H1 (cell line): ENCODE measurements around the gene SOX6. TPM values are rescaled to one million over a fixed set of nuclear protein-coding genes. Genes with fewer than 3 reads are reported as not detected.

Source experiments
- CTCF ChIA-PET: fragments of 300-600 bp; sonication (Branson Sonifier 250); formaldehyde crosslinking; loops from one replicate; lab custom pipeline; 2021; ENCODE audit not compliant: partially characterized antibody; lab: Charles Lee
- POLR2A ChIA-PET: fragments of 300-600 bp; sonication (Branson Sonifier 250); formaldehyde crosslinking; loops from one replicate; lab custom pipeline; 2021; ENCODE audit warnings: inconsistent platforms; ENCODE audit not compliant: partially characterized antibody; lab: Charles Lee
- DNase-seq, 2 experiments: peaks; one replicate each; pipeline versions ENCODE4 v3.0.0 to v3.0.0-alpha.2; 2010 to 2022; ENCODE audit warnings: low spot score in 2 of 2, low read depth in 1 of 2, mixed read lengths in 1 of 2
- FAIRE-seq: peaks from 2 replicates; lab custom pipeline; 2011; peaks lifted over from hg19 to GRCh38; lab: Jason Lieb, UNC
- H2AFZ ChIP-seq: 2 replicates; pipeline ENCODE4 v1.8.1; 2012; ENCODE audit warnings: low read length, inconsistent platforms
- H2AK5ac ChIP-seq: 2 replicates; pipeline ENCODE4 v1.6.1; 2013; ENCODE audit warnings: low read depth, low read length
- H2BK120ac ChIP-seq: replicated peaks from 2 replicates; pipeline ENCODE3; 2013; ENCODE audit warnings: low read depth, low read length, inconsistent platforms
- H2BK12ac ChIP-seq: 2 replicates; pipeline ENCODE4 v1.6.1; 2013; ENCODE audit warnings: low read depth, low read length
- H2BK15ac ChIP-seq: 2 replicates; pipeline ENCODE4 v1.6.1; 2013; ENCODE audit warnings: low read length
- H2BK20ac ChIP-seq: 2 replicates; pipeline ENCODE4 v1.6.1; 2013; ENCODE audit warnings: low read length
- H2BK5ac ChIP-seq: 2 replicates; pipeline ENCODE4 v1.6.1; 2013; ENCODE audit warnings: low read depth, low read length
- H3K14ac ChIP-seq: 2 replicates; pipeline ENCODE4 v1.6.1; 2013; ENCODE audit warnings: inconsistent platforms; ENCODE audit not compliant: insufficient read length
- H3K18ac ChIP-seq: 2 replicates; pipeline ENCODE4 v1.6.1; 2013; ENCODE audit warnings: low read length; ENCODE audit errors: extremely low read depth
- H3K23ac ChIP-seq: 2 replicates; pipeline ENCODE4 v1.6.1; 2013; ENCODE audit warnings: inconsistent platforms; ENCODE audit not compliant: insufficient read length
- H3K23me2 ChIP-seq: 2 replicates; pipeline ENCODE4 v1.6.1; 2013; ENCODE audit warnings: low read depth, low read length
- H3K27ac ChIP-seq: 2 replicates; pipeline ENCODE4 v1.6.1; 2011; ENCODE audit warnings: low read depth, low read length, inconsistent platforms
- H3K27me3 ChIP-seq, 4 experiments: replicated peaks in 1 of 4; 1 replicate in 1 of 4; 2 replicates in 3 of 4; pipeline versions ENCODE4 v1.6.1 to v1.8.1; 2011 to 2013; ENCODE audit warnings: low read length in 3 of 4, mild to moderate bottlenecking in 3 of 4, inconsistent platforms in 2 of 4, mixed read lengths in 2 of 4, moderate library complexity in 1 of 4; ENCODE audit not compliant: control insufficient read depth in 3 of 4, insufficient read depth in 3 of 4; ENCODE audit errors: extremely low read depth in 1 of 4
- H3K36me3 ChIP-seq, 4 experiments: 2 replicates each; pipeline versions ENCODE4 v1.6.1 to v1.8.1; 2011 to 2013; ENCODE audit warnings: mild to moderate bottlenecking in 4 of 4, low read length in 3 of 4, moderate library complexity in 2 of 4, control low read depth in 1 of 4, inconsistent platforms in 1 of 4; ENCODE audit not compliant: insufficient read depth in 4 of 4, control insufficient read depth in 2 of 4
- H3K4ac ChIP-seq: replicated peaks from 2 replicates; pipeline ENCODE3; 2013; ENCODE audit warnings: low read length, low read depth, mixed read lengths, inconsistent platforms; ENCODE audit not compliant: insufficient read length
- H3K4me1 ChIP-seq, 4 experiments: replicated peaks in 1 of 4; 1 replicate in 1 of 4; 2 replicates in 3 of 4; pipeline versions ENCODE4 v1.6.1 to v1.8.1; 2011 to 2013; ENCODE audit warnings: low read length in 3 of 4, inconsistent platforms in 2 of 4, mixed read lengths in 1 of 4; ENCODE audit not compliant: insufficient read depth in 4 of 4, control insufficient read depth in 3 of 4
- H3K4me2 ChIP-seq, 2 experiments: 2 replicates each; pipeline versions ENCODE4 v1.6.1 to v1.8.1; 2011 to 2013; ENCODE audit warnings: low read depth in 2 of 2, low read length in 2 of 2, control low read depth in 1 of 2, inconsistent platforms in 1 of 2, mild to moderate bottlenecking in 1 of 2; ENCODE audit not compliant: insufficient read depth in 1 of 2
- H3K4me3 ChIP-seq, 4 experiments: fragments of 200-600, 300-600 bp in 1 of 4; sonication (generic), shearing (Covaris generic), sonication (Bioruptor Twin) in 1 of 4; 2 replicates each; pipeline versions ENCODE4 v1.5.1 to v1.8.1; 2011 to 2016; ENCODE audit warnings: low read length in 4 of 4, low read depth in 3 of 4, control low read depth in 2 of 4, inconsistent platforms in 2 of 4, mild to moderate bottlenecking in 2 of 4, mixed read lengths in 1 of 4, moderate library complexity in 1 of 4; ENCODE audit not compliant: insufficient read depth in 2 of 4; ENCODE audit errors: extremely low read depth in 1 of 4
- H3K56ac ChIP-seq: replicated peaks from 2 replicates; pipeline ENCODE3; 2013; ENCODE audit warnings: low read depth, mild to moderate bottlenecking, mixed read lengths, low read length, inconsistent platforms; ENCODE audit not compliant: insufficient read length
- H3K79me1 ChIP-seq: 2 replicates; pipeline ENCODE4 v1.6.1; 2013; ENCODE audit warnings: low read depth, low read length, control low read depth
- H3K79me2 ChIP-seq, 2 experiments: 2 replicates each; pipeline versions ENCODE4 v1.6.1 to v1.8.1; 2012 to 2013; ENCODE audit warnings: low read length in 2 of 2, mild to moderate bottlenecking in 2 of 2, inconsistent platforms in 1 of 2; ENCODE audit not compliant: insufficient read depth in 2 of 2, control insufficient read depth in 1 of 2
- H3K9ac ChIP-seq, 4 experiments: replicated peaks in 1 of 4; 1 replicate in 1 of 4; 2 replicates in 3 of 4; pipeline versions ENCODE4 v1.6.1 to v1.8.1; 2011 to 2013; ENCODE audit warnings: low read depth in 3 of 4, low read length in 3 of 4, control low read depth in 2 of 4, mild to moderate bottlenecking in 2 of 4, moderate library complexity in 2 of 4, inconsistent platforms in 1 of 4; ENCODE audit errors: extremely low read depth in 1 of 4
- H3K9me3 ChIP-seq, 2 experiments: 2 replicates each; pipeline versions ENCODE4 v1.6.1 to v1.8.1; 2012 to 2013; ENCODE audit warnings: mild to moderate bottlenecking in 2 of 2, moderate library complexity in 2 of 2, control low read depth in 1 of 2, inconsistent platforms in 1 of 2, low read depth in 1 of 2, low read length in 1 of 2, mixed read lengths in 1 of 2; ENCODE audit not compliant: insufficient read depth in 2 of 2
- H4K20me1 ChIP-seq, 2 experiments: replicated peaks in 1 of 2; 2 replicates each; pipeline versions ENCODE3 to v1.8.1; 2011 to 2013; ENCODE audit warnings: inconsistent platforms in 2 of 2, low read length in 2 of 2, mild to moderate bottlenecking in 1 of 2; ENCODE audit not compliant: insufficient read depth in 2 of 2, control insufficient read depth in 1 of 2
- H4K5ac ChIP-seq: 2 replicates; pipeline ENCODE4 v1.6.1; 2013; ENCODE audit warnings: low read length, low read depth, mixed read lengths, inconsistent platforms; ENCODE audit not compliant: insufficient read length
- H4K8ac ChIP-seq: 2 replicates; pipeline ENCODE4 v1.8.0; 2013; ENCODE audit warnings: mild to moderate bottlenecking, moderate library complexity, low read length, inconsistent platforms; ENCODE audit not compliant: insufficient read depth; ENCODE audit errors: extremely low read depth
- H4K91ac ChIP-seq: replicated peaks from 2 replicates; pipeline ENCODE3; 2013; ENCODE audit warnings: low read length, mixed read lengths, inconsistent platforms; ENCODE audit not compliant: insufficient read length
- HDAC2 ChIP-seq, 2 experiments: fragments of 300-600 bp in 1 of 2; sonication (generic) in 1 of 2; IDR thresholded peaks; 2 replicates each; pipeline ENCODE4 v1.6.1; 2011 to 2012; ENCODE audit warnings: low read depth in 2 of 2, low read length in 2 of 2, mild to moderate bottlenecking in 2 of 2, moderate library complexity in 2 of 2, borderline replicate concordance in 1 of 2, inconsistent platforms in 1 of 2
- WGBS, 2 experiments: shearing (Covaris generic) in 1 of 2; methylation state at CpG; one replicate each; pipeline versions ENCODE4 v1.1.6 to v1.1.7; 2013 to 2015; ENCODE audit warnings: low lambda C conversion rate in 2 of 2, mixed read lengths in 2 of 2, inconsistent platforms in 1 of 2, low coverage in 1 of 2, missing lambda C conversion rate in 1 of 2; ENCODE audit not compliant: insufficient replicate concordance in 2 of 2, insufficient coverage in 1 of 2, insufficient read length in 1 of 2; ENCODE audit errors: extremely low coverage in 1 of 2, missing lambda C conversion rate in 1 of 2; 5-methylcytosine and 5-hydroxymethylcytosine counted together
- polyA plus RNA-seq, 7 experiments: library from polyadenylated mRNA; depleted of rRNA in 3 of 7; stranded (reverse) in 5 of 7; unstranded in 2 of 7; fragments of >200 nt in 5 of 7; fragments of 200-250 nt in 2 of 7; gene quantifications; 1 replicate in 5 of 7; 2 replicates in 1 of 7; 4 replicates in 1 of 7; pipeline versions ENCODE4 v1.2.1 to v1.2.3, GENCODE V29; 2011 to 2013; ENCODE audit warnings: missing spikeins in 2 of 7, mixed read lengths in 2 of 7
- total RNA-seq: library from RNA; stranded (reverse); fragmentation: NEBNext Ultra II Directional; extraction: Animal tissue kit (Norgen Biotek cat#: 25700); gene quantifications from 2 replicates; pipeline ENCODE4 v1.2.1, GENCODE V29; 2021

Gene SOX6
- total and polyA plus RNA-seq, 2 of the 8 experiments (the other 6 are each of a cell fraction or from before 2014, with no cell fraction given), result 0.09 TPM; not detected in 1

DNA sequence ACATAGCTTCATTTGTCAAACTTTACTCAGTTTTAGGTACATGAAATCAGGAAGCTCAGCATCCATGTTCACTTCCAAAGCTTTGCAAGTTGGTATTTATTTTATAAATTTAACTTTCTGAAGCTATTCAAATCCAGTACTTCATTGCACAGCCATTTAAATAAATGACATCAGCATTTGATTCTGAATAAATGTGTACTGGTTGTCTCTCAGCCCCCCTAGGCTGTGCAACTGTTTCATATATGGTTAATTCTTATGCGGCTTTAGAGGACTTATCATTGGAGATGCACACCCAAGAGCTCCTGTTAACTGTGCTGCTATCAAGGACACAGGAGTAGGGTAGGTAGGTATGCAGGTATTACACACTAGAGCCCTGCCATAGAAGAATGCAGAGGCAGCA is 325.1 kb downstream of the SOX6 start:
- Histone ChIP-seq H2BK5ac (no peak overlapping the region), H3K14ac (no peak overlapping the region), H3K79me2 (no peaks in the 10 kb centered on the region), H2AK5ac (no peak overlapping the region), H4K8ac (no peak overlapping the region), H3K9me3 (no peaks in the 10 kb centered on the region), H3K9ac (no peak overlapping the region), H4K5ac (no peak overlapping the region), H3K18ac (no peak overlapping the region), H3K4me3 (no peak overlapping the region), H2BK15ac (no peak overlapping the region), H3K23ac (no peak overlapping the region), H3K23me2 (no peaks in the 10 kb centered on the region; the same call in none of the 2 replicates), H2BK120ac (no peak overlapping the region), H3K27ac (no peak overlapping the region), H3K79me1 (no peaks in the 10 kb centered on the region), H3K27me3 (no peaks in the 10 kb centered on the region), H2BK12ac (no peak overlapping the region), H4K91ac (no peak overlapping the region), H4K20me1 (no peaks in the 10 kb centered on the region), H3K4ac (no peak overlapping the region), H3K56ac (no peak overlapping the region), H2AFZ (no peak overlapping the region), H3K4me2 (no peak overlapping the region), H3K4me1 (no peaks in the 10 kb centered on the region), H3K36me3 (no peaks in the 10 kb centered on the region), H2BK20ac (no peak overlapping the region)
- ChIA-PET POLR2A (no interaction called here), CTCF (interaction anchor here (1.1 to 1.6 kb wide), 2 partner anchors 50 to 205 kb away, joined by 3 to 5 read pairs; no protein-coding TSS in a partner anchor)
- no peak for FAIRE-seq
- TF ChIP-seq HDAC2 (IDR thresholded peaks at IDR 0.05; ENCODE audit: borderline replicate concordance in 1 of 2, low read depth in 2 of 2, low read length in 2 of 2), result no peak
- 88% methylated on average over 1 of the region's 1 CpG; no CpG with 5 or more reads in 1 of the 2 experiments for WGBS, 2 experiments
- no peak for DNase-seq
